GM12878 (cell line): Measurements from ENCODE around the gene TMEM72.

Experiments used
- CHD2 ChIP-seq: IDR thresholded peaks from 2 replicates; pipeline ENCODE4 v1.6.1; 2011; ENCODE audit warnings: low read depth, low read length, improper control_type of control experiment, borderline replicate concordance
- POLR2A ChIP-seq: IDR thresholded peaks from 2 replicates; pipeline ENCODE4 v1.6.1; 2011; ENCODE audit warnings: low read depth, mild to moderate bottlenecking, low read length
- POLR2AphosphoS2 ChIP-seq: IDR thresholded peaks from 2 replicates; pipeline ENCODE4 v1.6.1; 2011; ENCODE audit warnings: low read depth, mild to moderate bottlenecking, low read length, improper control_type of control experiment, moderate library complexity
- SMC3 ChIP-seq: IDR thresholded peaks from 2 replicates; pipeline ENCODE4 v1.6.1; 2011; ENCODE audit warnings: low read length, improper control_type of control experiment, borderline replicate concordance
- TCF7 ChIP-seq: IDR thresholded peaks from 2 replicates; pipeline ENCODE4 v1.6.1; 2014; ENCODE audit warnings: antibody characterized with exemption, borderline replicate concordance
- ZNF274 ChIP-seq: IDR thresholded peaks from one replicate; pipeline ENCODE4 v1.8.0; 2011; ENCODE audit not compliant: insufficient read length, insufficient read depth
- TF ChIP-seq, protein P1 (sequence below): fragments of 450-650 bp; formaldehyde crosslinking; IDR thresholded peaks from 2 replicates; pipeline ENCODE4 v1.4.0; 2022; ENCODE audit warnings: mild to moderate bottlenecking, moderate library complexity
- TF ChIP-seq, protein P2 (sequence below), 3 experiments: IDR thresholded peaks in 2 of 3; conservative IDR thresholded peaks in 1 of 3; 2 replicates each; pipeline ENCODE4 v1.5.1; 2011; ENCODE audit warnings: low read depth in 3 of 3, low read length in 3 of 3, mild to moderate bottlenecking in 3 of 3, control low read depth in 2 of 3, moderate library complexity in 2 of 3, inconsistent platforms in 1 of 3, mixed read lengths in 1 of 3; ENCODE audit not compliant: control insufficient read depth in 2 of 3, insufficient read depth in 1 of 3; ENCODE audit errors: extremely low read depth in 1 of 3

DNA sequence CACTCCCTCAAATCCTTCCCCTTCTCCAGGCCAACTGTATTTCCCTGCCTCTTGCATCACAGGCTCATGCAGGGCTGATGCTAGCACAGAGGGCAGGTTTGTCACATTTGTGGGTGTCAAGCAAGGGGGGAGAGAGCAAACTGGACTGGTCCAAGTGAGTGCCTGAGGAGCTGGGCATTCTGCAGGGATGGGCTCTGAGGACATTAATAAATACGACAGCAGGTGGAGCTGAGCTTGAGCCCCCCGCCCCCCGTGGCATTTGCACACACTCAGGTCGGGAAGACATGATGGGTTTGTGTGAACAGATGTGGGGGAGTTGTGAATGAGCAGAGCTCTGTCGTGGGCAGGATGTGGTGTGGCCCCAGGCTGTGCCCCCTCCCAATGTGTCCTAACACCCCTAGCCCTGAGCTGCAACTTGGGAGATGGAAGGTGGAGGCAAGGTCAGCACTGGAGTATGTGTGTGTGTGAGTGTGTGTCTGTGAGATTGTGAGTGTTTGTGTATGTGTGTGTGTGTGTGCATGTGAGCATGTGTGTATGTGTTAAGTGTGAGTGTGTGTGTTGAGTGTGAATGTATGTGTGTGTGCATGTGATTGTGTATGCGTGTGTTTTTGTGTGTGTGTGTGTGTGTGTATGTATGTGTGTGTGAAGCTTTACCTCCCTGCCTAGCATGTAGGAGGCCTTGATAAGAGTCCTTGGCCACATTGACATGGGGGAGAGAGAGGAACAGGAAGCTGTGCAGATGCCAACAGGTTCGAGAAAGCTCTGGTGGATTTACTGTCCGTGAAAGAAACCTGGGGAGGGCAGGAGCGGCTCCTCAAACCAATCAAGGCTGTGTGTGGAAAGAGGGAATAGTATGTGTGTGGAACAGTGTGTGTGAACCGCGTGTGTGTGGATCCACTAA, 57.6 kb downstream of the TMEM72 start:
- TF ChIP-seq CHD2: no peak
- no peak for TF ChIP-seq POLR2A
- no peak for TF ChIP-seq TCF7
- no peak for TF ChIP-seq POLR2AphosphoS2
- TF ChIP-seq, protein P1, sequence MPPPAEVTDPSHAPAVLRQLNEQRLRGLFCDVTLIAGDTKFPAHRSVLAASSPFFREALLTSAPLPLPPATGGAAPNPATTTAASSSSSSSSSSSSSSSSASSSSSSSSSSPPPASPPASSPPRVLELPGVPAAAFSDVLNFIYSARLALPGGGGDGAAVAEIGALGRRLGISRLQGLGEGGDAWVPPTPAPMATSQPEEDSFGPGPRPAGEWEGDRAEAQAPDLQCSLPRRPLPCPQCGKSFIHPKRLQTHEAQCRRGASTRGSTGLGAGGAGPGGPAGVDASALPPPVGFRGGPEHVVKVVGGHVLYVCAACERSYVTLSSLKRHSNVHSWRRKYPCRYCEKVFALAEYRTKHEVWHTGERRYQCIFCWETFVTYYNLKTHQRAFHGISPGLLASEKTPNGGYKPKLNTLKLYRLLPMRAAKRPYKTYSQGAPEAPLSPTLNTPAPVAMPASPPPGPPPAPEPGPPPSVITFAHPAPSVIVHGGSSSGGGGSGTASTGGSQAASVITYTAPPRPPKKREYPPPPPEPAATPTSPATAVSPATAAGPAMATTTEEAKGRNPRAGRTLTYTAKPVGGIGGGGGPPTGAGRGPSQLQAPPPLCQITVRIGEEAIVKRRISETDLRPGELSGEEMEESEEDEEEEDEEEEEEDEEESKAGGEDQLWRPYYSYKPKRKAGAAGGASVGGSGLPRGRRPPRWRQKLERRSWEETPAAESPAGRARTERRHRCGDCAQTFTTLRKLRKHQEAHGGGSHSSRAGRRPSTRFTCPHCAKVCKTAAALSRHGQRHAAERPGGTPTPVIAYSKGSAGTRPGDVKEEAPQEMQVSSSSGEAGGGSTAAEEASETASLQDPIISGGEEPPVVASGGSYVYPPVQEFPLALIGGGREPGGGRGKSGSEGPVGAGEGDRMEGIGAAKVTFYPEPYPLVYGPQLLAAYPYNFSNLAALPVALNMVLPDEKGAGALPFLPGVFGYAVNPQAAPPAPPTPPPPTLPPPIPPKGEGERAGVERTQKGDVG (CRISPR knock-in tag): no peak
- no peak for TF ChIP-seq SMC3
- TF ChIP-seq, protein P2, sequence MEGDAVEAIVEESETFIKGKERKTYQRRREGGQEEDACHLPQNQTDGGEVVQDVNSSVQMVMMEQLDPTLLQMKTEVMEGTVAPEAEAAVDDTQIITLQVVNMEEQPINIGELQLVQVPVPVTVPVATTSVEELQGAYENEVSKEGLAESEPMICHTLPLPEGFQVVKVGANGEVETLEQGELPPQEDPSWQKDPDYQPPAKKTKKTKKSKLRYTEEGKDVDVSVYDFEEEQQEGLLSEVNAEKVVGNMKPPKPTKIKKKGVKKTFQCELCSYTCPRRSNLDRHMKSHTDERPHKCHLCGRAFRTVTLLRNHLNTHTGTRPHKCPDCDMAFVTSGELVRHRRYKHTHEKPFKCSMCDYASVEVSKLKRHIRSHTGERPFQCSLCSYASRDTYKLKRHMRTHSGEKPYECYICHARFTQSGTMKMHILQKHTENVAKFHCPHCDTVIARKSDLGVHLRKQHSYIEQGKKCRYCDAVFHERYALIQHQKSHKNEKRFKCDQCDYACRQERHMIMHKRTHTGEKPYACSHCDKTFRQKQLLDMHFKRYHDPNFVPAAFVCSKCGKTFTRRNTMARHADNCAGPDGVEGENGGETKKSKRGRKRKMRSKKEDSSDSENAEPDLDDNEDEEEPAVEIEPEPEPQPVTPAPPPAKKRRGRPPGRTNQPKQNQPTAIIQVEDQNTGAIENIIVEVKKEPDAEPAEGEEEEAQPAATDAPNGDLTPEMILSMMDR (IDR thresholded peaks at IDR 0.05 in 2 of 3, conservative IDR thresholded peaks at IDR 0.05 in 1 of 3; ENCODE audit: control insufficient read depth in 2 of 3, extremely low read depth in 1 of 3, insufficient read depth in 1 of 3, low read depth in 3 of 3, low read length in 3 of 3): no peak
- TF ChIP-seq ZNF274: no peak
